Activated CD4-positive, alpha-beta T cell treated with anti-CD3 and anti-CD28 coated beads, Interleukin-2, Interleukin-6, amounts not matched to agents 100 ng/mL and 50 ng/mL, durations not matched to agents 16 hours and 8 hours (primary cell): Measurements from ENCODE around the gene TIMM10.

Source experiments
- DNase-seq: peaks from one replicate; pipeline ENCODE4 v3.0.0-alpha.2; 2020

The TIMM10 gene

GRCh38 chr11:57501953-57502352, 28.6 kb downstream of the TIMM10 start:
- no peak for DNase-seq

DNA sequence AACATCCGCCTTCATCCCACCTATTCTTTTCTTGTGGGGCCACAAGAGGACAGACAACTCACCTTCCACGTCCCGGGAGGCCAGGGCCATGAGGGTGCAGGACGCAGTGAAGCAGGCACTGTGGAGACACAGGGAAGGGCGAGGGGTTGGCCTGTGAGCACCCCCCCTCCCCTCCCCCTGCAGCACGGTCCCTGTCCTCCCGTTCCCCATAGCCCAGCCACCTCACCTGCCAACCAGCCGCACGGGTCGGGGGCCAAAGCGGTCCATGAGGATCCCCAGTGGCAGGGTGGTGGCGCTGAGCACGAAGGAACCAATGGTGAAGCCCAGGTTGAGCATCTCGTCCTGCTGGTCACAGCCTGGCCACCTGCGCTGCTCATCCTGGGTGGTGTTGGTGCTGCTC, 29.6 kb downstream of the TIMM10 start:
- DNase-seq: no peak

- no peak for DNase-seq
These were observed 30.0 kb downstream of the TIMM10 start for GRCh38 chr11:57500515-57500914.

- no peak for DNase-seq
These were observed 30.5 kb downstream of the TIMM10 start for GRCh38 chr11:57499983-57500461.

- DNase-seq: peak; percentile 60
These were observed 31.1 kb downstream of the TIMM10 start for GRCh38 chr11:57499413-57499982.

DNA sequence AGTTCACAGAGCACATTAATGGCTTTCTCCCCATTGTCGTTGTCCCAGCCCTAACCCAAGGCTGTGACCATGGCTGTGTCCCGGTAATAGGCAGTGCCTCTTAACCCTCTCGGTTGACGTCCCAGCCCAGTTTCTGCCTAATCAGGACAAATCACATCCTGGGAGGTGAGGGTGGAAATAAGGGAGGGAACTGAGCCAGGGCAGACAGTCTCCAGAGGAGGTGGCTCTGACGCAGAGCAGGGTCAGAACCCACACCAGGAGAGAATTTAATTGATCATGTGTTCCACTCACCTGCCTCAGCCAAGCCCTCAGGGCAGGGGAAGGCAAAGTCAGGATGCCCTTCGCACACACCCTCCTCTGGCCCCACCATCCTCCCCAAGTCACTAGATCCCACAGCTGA, 32.0 kb downstream of the TIMM10 start:
- DNase-seq: no peak

DNA sequence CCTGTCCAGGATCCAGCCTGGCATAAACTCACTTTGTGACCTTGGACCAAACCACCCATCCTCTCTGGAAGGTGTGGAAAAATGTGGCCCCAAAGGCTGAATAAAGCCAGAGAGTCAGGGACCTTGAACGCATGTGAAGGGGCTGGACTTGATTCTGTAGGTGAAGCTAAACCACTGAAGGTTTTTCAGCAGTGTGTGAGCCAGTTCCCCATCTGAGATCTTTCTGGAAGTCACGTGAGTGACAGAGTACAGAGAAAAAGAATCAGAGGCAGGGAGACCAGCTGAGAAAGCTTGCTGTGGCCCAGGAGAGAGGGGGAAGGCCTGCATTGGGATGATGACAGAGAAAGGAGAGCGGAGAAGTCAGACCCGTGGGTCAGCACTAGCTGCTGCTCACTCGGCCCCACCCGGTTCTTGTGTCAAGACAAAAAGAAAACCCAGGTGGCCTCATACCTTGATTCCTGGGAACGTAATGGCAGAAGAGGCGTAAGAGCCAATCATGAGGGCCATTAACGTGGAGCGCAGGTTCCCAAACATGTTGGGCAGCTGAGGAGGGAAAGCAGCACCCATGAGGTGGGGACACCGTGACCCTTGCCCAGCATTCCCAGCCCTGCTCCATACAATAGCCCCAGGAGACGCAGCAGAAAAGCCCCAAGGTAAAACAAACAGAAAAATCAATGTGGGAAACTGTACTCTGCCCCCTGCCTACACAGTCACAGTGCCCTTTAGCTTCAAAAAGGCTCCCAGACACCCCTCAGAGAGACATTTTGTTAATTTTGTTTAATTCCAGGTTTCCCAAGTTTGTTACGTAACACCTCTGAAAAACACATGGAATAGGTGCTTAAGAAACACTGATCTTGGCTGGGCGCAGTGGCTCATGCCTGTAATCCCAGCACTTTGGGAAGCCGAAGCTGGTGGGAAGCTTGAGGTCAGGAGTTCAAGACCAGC, 33.0 kb downstream of the TIMM10 start:
- no peak for DNase-seq

DNA sequence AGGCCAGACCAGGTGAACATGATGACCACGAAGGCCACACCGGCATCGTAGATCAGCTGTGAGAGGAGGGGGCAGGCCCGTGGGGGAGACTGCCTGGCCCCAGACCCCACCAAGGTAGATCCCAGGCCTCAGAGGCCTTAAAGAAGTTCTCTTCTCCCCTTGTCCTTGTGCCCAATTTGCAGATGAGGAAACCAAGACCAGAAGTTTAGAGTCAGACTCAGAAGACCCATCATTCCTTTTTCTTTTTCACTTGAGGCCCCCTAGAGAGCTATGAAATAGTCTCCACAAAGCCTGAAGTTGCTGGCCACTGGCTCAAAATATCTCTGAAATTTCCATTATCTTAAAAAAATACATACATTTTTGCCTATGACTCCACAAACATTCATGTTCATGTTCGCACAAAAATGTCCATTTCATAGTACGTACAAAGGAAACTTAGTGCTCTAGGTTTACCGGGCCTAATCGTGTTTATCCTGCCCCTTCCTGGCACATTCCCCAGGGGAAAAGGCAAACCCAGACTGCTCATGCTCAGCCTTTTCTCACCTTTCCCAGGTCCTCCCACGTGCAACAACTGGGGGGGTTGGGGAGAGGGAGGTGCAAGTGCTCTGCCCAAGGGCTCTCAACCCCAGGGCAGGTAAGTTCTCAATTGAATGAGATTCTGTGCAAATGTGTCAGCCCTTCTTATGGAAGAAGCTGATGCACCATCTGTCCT, 34.3 kb downstream of the TIMM10 start:
- no peak for DNase-seq

- DNase-seq: peak; percentile 82
These were observed 36.7 kb downstream of the TIMM10 start for GRCh38 chr11:57493507-57494503.

DNA sequence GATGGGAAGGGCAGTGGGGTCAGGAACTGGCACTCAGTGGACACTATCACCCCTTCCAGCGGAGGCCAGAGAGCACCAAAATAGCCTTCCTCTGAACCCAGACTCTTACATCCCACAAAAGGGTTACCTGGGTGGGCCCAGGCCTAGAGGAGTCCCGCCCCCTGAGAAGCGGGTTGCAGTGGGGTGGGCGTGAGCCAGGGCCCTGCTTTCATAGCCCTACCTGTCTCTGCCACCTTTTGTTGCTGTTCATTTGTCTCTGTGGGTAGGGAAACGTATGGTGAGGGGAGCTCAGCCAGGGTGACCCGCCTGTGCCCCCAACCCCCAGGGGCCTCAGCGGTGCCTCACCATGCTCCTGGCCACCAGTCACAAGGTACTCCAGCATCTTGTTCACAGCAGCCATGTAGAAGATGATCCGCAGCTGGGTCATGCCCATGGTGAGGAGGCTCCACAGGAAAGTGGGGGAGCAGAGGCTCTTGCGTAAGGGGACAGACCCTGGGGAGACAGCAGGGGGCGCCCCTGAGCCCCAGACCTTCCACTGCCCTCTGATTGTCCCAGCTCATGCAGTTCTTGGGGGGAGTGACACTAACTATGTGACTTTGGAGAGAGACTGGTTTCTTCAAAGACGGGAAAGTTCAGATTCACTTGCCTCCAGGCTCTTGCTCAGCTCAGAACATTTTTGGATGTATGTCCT, 39.0 kb downstream of the TIMM10 start:
- DNase-seq: peak; percentile 72

GRCh38 chr11:57490456-57491248, 39.9 kb downstream of the TIMM10 start:
- no peak for DNase-seq

DNA sequence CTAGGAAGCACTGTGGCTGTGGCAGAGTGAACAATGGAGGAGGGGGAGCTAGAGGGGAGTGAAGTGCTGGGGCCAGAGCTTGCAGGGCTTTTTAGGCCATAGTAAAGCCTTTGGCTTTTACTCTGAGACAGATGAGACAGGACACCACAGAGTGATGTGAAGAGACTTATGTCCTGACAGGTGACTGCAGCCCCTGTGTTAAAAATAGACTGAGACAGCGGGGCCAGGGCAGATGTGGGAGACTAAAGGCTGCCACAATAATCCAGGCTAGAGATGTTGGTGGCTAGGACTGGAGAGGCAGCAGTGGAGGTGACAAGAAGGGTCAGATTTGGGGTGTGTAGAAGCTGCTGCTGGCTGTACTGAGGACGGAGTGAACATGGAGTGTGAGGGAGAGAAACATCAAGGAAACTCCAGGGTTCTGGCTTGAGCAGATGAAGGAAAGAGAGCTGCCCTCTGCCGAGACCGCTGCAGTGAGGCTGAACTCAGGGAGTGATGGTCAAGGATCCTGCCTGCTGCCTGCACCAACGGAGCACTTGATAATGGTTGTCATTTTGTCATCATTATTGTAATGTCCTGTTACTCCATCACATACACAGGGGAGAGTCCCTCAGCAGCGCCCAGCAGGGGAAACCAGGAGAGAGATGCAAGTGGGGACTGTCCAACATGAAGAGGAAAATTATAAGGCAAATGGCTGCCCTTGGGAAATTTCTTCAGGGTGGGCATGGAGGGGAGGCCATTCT, 42.5 kb downstream of the TIMM10 start:
- no peak for DNase-seq

DNA sequence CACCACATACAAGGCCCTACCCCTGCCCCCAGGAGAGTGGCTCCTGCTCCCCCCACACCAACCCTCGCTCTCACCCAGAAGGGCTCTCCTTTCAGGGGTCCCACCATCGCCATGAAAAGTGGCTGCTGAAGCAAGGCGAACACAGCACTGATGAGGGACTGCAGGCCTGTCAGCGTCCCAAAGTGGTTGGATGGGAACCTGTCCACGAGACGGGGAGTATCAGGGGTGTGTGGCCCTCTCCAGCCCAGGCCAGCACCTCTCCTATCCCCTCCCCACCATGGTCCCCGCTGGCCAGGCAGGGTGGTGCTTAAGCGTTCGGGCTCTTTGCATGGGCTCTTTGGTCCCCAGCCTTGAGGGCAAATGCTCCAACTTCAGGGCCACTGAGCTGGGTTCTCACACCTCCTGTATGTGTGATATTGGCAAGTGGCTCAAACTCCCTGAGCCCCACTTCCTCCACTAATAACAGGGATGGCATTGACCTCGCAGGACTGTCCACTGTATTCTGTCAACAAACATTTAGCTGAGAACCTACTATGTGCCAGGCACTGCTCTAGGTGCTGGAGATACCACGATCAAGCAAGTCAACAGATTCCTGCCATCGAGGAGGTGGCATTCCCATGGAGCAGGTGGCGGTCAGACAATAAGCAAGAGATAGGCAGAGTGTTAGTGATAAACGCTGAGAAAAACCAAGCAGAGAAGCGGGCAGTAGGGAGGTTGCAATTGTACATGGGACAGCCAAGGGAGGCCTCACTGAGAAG, 43.4 kb downstream of the TIMM10 start:
- no peak for DNase-seq

DNA sequence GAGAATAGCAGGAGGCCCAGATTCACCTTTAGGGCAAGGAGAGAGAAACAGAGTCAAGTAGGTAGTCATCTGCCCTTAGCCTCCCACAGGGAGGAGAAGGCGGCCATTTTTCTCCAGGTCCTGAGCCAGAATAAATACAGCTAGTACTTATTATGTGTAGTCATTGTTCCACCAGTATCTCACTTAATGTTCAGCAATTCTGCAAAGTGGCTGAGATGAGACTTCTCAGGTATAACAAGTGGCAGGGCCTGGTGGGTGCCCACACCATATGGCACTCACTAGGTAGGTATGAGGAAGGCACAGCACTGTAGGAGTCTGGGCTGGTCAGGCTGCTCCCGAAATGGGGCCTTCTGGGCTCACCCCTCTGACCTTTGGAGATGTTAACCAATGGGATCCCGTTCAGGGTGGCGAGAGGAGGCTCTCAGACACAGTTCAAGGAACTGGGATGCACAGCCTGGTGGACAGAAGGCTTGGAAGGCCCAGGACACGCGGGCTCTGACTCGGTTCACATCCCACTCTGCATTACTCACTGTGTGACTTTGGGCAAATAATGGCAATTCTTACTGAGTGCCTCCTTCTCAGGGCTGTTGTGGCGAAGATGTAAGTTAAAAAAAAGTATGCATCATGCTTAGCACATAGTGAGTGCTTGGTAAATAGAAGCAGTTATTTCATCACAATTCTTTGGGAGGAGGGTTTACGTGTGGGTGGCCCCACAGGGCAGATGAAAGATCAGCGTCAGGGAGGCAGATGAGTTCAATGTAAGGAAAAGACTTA, 45.1 kb downstream of the TIMM10 start:
- DNase-seq: no peak

DNA sequence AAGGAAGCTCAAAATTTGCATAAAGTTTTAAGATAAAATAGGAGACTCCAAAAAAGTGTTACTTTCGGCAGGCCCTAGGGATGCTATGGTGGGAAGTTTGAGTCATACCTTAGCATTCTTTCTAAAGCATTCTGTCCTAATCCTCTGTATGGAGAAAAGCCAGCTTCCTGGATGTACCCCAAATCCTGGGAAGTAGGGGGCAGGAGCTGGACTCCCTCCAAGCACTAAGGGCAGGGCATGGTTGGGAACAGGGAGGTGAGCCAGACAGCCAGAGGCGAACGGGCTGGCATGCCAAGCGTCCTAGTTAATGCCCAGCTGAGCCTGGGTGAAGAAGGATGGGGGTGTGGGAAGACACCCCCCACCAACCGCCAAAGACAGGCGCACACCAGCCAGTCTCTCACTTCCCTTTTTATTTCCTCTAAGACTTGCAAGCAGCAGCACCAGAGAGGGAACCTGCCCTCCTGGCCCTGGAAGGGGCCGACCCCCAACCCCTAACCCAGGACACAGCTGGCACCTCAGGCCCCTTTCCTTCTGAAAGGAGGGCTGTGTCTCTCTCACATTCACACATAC, 46.3 kb downstream of the TIMM10 start:
- DNase-seq: no peak

DNA sequence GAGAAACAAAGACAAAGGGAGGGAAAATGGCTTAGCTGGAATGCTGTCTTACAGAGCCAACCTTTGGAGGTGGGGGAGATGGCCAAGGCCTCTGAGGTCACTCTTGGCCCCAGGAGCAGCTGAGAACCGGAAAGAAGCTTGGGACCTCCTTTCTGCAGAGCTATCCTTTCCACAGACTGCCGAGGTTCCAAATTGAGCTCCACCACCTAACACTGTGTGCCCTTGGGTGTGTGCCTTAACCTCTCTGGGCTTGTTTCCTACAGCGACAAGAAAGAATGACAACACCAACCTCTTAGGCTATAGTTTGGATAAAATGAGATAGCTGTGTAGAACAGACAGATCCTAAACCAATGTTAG, 47.0 kb downstream of the TIMM10 start:
- no peak for DNase-seq

DNA sequence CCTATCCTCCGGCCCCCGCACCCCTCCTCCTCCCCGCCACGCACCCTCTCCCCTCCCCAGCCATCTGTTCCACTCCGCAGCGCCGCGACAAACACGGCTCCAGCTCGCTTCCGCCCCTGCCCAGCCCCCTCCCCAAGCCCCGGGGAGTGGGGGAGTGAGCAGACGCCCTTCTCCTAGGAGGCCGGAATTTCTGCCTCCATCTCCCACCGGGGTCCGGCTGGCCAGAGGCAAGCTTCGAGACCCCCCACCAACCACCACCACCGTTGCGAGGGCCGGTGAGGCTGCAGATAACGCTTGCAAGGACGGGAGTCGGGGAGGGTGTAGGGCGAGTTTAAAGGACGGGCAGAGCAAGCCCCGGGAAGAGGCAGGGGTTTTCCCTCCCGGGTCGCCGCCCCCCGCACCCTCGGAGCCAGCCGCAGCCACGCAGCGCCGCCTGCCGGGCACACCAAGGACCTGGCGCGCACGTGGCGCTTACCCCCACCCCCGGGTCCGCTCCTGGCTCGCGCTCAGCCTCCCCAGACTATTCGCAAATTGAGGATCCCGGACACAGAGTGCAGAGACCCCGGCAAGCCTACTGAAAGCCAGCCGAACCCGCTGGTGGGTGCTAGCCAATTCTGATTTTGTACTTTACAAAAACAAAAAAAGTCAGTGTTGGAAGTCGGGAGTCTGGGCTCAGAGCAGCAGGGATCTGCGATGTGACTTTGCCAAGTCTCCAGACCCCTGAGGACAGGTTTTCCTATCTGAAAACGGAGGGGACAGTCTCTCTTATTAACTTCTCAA, 47.6 kb downstream of the TIMM10 start:
- peak; percentile 56 for DNase-seq
